Fibroblast of peridontal ligament (primary cell): Measurements from ENCODE around the gene PGLYRP2.

Experiments used
- DNase-seq: peaks from one replicate; pipeline ENCODE4 v3.0.0-alpha.2; 2010; ENCODE audit errors: extremely low read depth

PGLYRP2 gene

GRCh38 chr19:15439078-15439799 lies 40.1 kb downstream of the PGLYRP2 start:
- no peak for DNase-seq

- no peak for DNase-seq
These were observed 40.7 kb downstream of the PGLYRP2 start for GRCh38 chr19:15438577-15438976.

GRCh38 chr19:15438124-15438496 lies 41.2 kb downstream of the PGLYRP2 start:
- DNase-seq: no peak

- peak; percentile 36 for DNase-seq
These were observed 41.8 kb downstream of the PGLYRP2 start for GRCh38 chr19:15437355-15438123.

- no peak for DNase-seq
These were observed 42.5 kb downstream of the PGLYRP2 start for GRCh38 chr19:15436826-15437110.

- no peak for DNase-seq
These were observed 43.1 kb downstream of the PGLYRP2 start for GRCh38 chr19:15436012-15436825.

- DNase-seq: no peak
These were observed 45.7 kb downstream of the PGLYRP2 start for GRCh38 chr19:15433519-15434069.

- peak; percentile 78 for DNase-seq
These were observed 46.4 kb downstream of the PGLYRP2 start for GRCh38 chr19:15432629-15433518.

- no peak for DNase-seq
These were observed 47.2 kb downstream of the PGLYRP2 start for GRCh38 chr19:15432018-15432494.

GRCh38 chr19:15431396-15432017 lies 47.8 kb downstream of the PGLYRP2 start:
- DNase-seq: no peak

GRCh38 chr19:15430526-15431120 lies 48.7 kb downstream of the PGLYRP2 start:
- DNase-seq: no peak

- no peak for DNase-seq
These were observed 49.4 kb downstream of the PGLYRP2 start for GRCh38 chr19:15429825-15430467.

- no peak for DNase-seq
These were observed 50.1 kb downstream of the PGLYRP2 start for GRCh38 chr19:15428956-15429824.

GRCh38 chr19:15427991-15428471 lies 51.3 kb downstream of the PGLYRP2 start:
- no peak for DNase-seq

GRCh38 chr19:15427350-15427700 lies 52.0 kb downstream of the PGLYRP2 start:
- no peak for DNase-seq

- DNase-seq: no peak
These were observed 52.6 kb downstream of the PGLYRP2 start for GRCh38 chr19:15426485-15427349.

GRCh38 chr19:15425321-15425950 lies 53.9 kb downstream of the PGLYRP2 start:
- DNase-seq: no peak
